ENCODE measurements around the gene ZNF132.

DNA sequence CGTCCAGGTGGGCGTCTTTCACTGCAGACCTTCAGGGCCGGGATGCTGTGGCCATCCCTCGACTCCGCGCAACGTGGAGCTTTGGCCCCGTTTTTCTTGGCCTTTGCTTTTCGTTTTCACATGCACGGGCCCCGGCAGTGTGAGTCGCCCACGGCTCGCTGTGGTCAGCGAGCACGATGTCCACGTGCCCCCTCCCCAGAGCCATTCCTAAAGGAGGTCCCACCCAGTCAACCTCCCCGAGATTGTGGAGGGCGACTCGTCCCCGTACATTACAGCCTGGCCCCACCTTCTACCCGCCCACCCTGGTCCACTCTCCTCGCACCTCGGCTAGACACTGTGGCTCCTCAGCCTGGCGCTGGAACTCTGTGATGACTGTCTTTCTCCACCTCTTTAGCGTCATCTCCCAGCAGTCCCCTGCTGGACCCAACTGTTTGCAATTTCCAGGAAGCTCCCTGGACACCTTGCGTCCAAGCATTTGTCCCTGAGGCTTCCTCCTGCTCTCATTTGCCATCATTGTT, 36.6 kb upstream of the ZNF132 start:
- TF ChIP-seq, protein P1, sequence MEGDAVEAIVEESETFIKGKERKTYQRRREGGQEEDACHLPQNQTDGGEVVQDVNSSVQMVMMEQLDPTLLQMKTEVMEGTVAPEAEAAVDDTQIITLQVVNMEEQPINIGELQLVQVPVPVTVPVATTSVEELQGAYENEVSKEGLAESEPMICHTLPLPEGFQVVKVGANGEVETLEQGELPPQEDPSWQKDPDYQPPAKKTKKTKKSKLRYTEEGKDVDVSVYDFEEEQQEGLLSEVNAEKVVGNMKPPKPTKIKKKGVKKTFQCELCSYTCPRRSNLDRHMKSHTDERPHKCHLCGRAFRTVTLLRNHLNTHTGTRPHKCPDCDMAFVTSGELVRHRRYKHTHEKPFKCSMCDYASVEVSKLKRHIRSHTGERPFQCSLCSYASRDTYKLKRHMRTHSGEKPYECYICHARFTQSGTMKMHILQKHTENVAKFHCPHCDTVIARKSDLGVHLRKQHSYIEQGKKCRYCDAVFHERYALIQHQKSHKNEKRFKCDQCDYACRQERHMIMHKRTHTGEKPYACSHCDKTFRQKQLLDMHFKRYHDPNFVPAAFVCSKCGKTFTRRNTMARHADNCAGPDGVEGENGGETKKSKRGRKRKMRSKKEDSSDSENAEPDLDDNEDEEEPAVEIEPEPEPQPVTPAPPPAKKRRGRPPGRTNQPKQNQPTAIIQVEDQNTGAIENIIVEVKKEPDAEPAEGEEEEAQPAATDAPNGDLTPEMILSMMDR (conservative IDR thresholded peaks at IDR 0.05 in 1 of 2, IDR thresholded peaks at IDR 0.05 in 1 of 2; ENCODE audit: extremely low read depth in 1 of 2, insufficient read depth in 1 of 2, low read depth in 1 of 2, low read length in 2 of 2) = no peak
- TF ChIP-seq EZH2 (IDR thresholded peaks at IDR 0.05; ENCODE audit: borderline replicate concordance, low read length) = no peak

Measured in mammary epithelial cell (primary cell).